ENCODE results near the gene ABCB10. TPM values are rescaled to one million over a fixed set of nuclear protein-coding genes. Genes with fewer than 3 reads are reported as not detected.
"Not testable (repeated sequence)": the region's sequence is repeated elsewhere in the genome, so short reads cannot be mapped to it uniquely, and the experiment has no call there.

ABCB10 gene
- total RNA-seq, 1 donor from 2014 or later: 15.1 TPM

DNA sequence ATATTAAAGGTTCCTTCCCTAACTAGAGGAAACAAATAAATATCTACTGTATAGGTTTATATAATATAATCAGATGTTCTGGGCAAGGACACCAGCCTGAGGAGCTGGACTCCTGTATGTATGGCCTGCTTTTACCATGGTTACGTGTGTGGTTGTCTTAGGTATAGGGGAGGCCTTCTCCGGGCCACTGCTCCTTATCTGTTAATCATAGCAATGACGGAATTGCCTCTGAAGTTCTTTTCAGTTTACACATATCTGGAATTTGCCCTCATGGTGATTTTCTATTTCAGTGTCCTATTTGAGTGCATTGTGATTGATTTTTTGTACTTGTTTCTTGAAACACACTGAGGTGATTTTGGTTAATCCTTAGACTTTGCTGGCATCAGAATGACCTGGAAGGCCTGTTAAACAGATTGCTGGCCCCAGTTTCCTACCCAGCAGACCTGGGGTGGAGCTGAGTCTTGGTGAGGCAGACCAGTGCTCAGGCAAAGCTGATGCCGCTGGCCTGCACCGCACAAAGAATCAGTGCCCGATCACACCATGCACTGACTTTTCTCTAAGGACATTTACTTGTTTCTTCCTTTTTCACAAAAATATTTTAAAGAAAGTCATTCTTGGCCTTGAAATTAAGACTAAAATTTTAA is 18.5 kb downstream of the ABCB10 start:
- no peak for DNase-seq (ENCODE audit: low spot score)

- no peak for DNase-seq (ENCODE audit: low spot score)
Measured at GRCh38 chr1:229538945-229539344, 19.6 kb downstream of the ABCB10 start.

DNA sequence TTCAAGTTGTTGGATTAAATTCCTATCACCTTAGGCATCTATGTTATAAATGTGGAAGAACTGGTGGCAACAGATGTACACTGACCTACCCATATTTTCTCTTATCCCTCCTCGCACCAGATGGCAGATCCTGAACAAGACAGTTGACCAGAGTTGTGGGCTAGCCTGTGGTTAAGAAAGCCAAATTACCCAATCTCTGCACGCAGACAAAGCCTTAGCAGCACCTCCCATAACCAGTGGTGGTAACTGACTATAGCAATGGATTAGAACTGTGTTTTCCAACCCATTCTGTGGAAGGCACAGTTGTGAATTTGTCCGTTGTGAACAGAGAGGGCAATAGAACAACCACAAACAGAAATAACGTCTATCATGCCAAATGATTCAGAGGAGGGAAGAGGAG is 20.6 kb downstream of the ABCB10 start:
- no peak for DNase-seq (ENCODE audit: low spot score)

GRCh38 chr1:229536982-229537381 is 21.5 kb downstream of the ABCB10 start:
- no peak for DNase-seq (ENCODE audit: low spot score)

GRCh38 chr1:229535230-229535629 is 23.3 kb downstream of the ABCB10 start:
- DNase-seq (ENCODE audit: low spot score): no peak

DNA sequence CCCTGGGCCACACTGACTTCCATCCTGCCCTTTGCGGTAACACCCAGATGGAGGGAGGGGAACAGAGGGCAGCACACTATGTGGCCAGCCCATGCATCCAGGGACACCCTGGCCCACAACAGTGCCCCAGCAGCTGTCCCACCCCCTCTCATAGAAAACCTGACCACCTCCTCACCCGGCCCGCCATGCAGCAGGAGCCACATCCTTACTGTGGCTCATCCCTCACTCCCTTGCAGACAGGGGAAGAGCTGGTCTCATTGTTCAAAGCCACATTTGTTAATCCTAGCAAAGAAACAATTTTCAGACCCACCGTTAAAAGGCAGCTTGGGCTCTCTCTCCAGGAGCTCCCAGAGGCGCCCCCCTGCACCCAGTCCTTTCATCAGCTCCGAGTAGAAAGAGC is 27.2 kb downstream of the ABCB10 start:
- DNase-seq (ENCODE audit: low spot score): no peak

- DNase-seq (ENCODE audit: low spot score): no peak
Measured at GRCh38 chr1:229529639-229530038, 28.9 kb downstream of the ABCB10 start.

DNA sequence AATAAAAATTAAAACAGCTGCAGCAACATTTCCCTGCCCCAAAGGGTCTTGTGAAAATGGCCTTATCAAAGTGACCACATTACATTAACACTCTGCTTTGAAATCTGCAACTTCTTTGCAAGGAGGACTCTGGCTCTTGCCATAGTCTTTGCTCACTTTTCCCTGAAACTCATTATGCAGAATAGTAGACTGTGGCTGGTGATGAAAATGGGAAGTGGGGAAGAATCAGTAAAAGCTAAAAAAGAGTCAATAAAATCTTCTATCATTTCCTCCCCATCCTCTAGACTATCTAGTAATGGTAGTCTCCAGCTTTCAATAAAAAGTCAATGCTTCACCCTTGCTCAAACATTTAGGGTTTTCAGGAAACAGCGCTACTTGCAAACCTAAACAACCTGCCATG is 31.8 kb downstream of the ABCB10 start:
- no peak for DNase-seq (ENCODE audit: low spot score)

GRCh38 chr1:229523052-229523451 is 35.5 kb downstream of the ABCB10 start:
- DNase-seq (ENCODE audit: low spot score): no peak

DNA sequence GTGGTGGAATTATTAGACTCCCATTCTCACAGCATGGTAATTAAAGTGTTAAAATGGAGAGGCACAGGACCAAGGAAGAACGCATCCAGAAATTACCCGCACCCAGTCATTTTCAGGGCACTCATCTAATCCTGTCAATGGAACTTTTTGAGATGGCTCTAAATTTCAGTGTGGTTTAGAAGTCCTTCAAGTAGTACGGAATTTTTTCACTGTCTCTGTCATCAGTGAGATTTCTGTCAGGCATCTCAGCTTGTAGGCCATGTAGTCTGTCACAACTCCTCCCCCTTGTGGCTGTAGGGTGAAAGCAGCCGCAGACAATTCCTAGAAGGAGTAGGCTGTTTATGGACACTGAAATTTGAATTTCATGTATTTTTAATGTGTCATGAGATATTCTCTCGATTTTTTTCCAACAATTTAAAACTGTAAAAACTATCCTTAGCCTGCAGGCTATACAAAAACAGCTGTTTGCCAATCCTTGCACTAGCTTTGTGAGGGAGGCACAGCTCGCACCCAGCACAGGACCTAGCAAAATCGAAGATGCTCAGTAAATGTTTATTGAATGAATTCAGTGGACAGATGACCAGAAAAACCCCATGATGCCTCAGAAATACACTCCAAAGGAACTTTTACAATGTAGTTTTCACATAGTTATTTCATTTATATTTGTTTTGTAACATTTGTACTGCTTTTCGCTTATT is 43.8 kb downstream of the ABCB10 start:
- DNase-seq (ENCODE audit: low spot score): no peak

DNA sequence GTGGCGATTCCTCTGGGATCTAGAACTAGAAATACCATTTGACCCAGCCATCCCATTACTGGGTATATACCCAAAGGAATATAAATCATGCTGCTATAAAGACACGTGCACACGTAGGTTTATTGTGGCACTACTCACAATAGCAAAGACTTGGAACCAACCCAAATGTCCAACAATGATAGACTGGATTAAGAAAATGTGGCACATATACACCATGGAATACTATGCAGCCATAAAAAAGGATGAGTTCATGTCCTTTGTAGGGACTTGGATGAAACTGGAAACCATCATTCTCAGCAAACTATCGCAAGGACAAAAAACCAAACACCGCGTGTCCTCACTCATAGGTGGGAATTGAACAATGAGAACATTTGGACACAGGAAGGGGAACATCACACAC is 46.9 kb downstream of the ABCB10 start:
- not testable (repeated sequence) for DNase-seq (ENCODE audit: low spot score)

- not testable (repeated sequence) for DNase-seq (ENCODE audit: low spot score)
Measured at GRCh38 chr1:229511201-229511600, 47.3 kb downstream of the ABCB10 start.

DNA sequence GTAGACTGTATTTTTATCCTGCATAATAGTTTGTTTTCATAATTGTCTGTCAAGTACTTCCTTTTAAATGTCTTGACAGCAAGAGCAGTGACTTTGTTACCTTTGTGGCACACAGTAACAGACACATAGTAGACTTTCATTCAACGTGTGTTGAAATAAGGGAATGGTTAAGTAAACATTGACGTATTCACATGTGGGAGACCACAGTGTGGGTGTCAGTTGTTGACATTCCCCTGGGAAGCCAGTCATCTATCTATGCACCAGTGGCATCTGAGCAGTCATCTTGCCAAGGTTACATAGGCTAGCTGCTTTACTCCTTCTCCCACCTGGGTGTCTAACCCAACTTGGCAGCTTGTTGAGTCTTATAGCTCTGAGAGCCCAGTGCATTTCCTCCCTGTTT is 48.9 kb downstream of the ABCB10 start:
- no peak for DNase-seq (ENCODE audit: low spot score)

- no peak for DNase-seq (ENCODE audit: low spot score)
Measured at GRCh38 chr1:229508823-229509337, 49.6 kb downstream of the ABCB10 start.

DNA sequence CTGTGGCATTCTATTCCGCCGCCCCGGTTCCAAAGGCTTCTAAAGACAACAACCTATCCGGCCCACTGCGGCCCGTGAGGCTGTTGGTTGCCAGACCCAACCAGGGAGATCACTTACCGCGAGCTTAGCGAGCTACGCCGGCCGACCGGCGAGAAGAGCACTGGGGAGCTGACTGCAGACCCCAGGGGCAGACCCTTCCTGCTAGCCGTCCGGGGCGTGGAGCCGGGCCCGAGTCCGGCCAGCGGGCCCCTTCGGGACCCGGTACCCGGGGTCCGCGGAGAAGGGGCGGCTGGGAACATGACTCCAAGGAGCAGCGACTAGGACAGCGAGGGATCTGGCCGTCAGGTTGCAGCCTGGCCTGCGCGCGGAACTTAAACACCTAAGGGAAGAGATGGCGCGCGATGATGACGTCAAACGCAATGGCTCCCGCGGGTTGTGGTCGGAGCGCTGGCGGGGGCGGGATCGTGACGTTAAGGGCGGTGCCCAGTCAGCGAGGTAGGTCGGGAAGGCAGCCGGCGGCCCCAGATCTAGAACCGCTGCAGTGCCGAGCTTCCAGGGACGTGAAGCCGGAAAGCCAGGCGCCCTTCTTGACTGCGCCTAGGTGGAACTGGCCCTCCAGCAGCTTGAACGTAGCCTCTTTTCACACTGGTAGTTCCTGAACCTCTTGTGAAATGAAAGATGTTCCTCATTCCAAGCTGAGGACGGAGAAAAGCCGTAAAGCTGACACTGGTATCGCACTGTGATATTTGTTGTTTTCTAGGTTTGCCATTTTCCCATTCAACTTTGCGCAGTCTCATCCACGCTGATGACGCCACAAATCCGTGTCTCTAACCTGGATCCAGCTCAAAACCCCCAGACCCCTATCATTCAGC is 50.3 kb downstream of the ABCB10 start, which contains the start of gene NUP133:
Gene NUP133 (minus strand): TSS at position 391 of the 872 bp plus-strand sequence. CDS start 92 bp downstream, at position 299.
- DNase-seq (ENCODE audit: low spot score): peak; percentile 100

DNA sequence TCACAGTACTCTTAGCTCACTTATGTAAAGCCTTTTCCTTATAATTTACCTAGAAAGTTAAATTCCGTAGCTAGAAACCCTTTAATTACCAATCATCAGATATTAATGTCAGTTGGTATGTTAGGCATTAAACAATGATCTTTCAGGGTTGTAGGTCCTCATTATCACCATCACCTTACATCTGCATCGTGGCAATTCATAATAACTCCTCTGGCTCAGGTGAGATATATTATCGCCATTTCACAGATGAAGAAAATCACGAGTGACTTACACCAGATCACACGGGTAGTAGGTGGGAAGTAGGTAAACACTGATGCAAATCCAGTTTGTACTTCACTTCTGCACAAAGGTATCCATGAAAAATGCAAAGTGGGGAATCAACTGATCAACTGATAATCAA is 51.0 kb downstream of the ABCB10 start:
- no peak for DNase-seq (ENCODE audit: low spot score)

GRCh38 chr1:229506633-229507032 is 51.9 kb downstream of the ABCB10 start:
- DNase-seq (ENCODE audit: low spot score): no peak

- no peak for DNase-seq (ENCODE audit: low spot score)
Measured at GRCh38 chr1:229495782-229496181, 62.7 kb downstream of the ABCB10 start.

GRCh38 chr1:229487181-229487580 is 71.3 kb downstream of the ABCB10 start:
- no peak for DNase-seq (ENCODE audit: low spot score)

DNA sequence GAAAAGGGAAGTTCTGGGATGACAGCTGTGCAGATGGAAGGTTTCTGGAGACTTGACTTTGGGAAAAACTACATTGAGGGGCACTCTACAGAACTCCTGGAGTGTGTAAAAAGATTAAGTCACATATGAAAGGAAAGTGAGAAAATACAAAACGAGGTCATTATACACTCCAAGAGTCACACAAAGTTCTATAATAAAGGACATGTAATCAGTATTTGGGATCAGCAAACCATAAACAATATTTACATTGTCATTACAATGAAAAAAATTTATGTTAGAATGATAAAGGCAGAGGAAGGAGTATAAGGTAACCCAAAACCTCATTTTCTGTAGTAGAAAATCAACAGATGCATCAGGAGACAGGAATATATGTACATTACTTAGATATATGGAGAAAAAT is 73.2 kb downstream of the ABCB10 start:
- DNase-seq (ENCODE audit: low spot score): no peak

DNA sequence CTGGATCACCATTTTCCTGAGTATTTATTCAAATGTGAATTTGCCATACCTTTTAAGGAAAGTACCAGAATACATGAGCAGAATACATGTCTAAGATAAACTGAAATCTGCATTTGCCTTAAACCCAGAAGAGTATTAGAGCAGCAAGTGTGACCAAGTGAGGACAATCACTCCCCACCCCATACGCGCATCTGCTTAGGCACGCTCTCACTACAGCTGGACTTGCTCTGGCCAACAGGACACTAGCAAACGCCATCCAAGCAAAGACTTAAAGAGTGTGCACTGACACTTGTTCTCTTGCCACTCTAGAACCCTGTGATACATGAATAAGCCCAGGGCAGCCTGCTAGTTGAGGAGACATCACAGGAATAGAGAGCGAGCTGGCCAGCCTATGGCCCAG is 76.0 kb downstream of the ABCB10 start:
- DNase-seq (ENCODE audit: low spot score): no peak

- no peak for DNase-seq (ENCODE audit: low spot score)
Measured at GRCh38 chr1:229480495-229480894, 78.0 kb downstream of the ABCB10 start.

Measured in mesenteric fat pad (tissue), 1 donor.